MV-4-11 (cell line): ENCODE data around the gene PAPPA2.

Experiments
- DNase-seq: peaks from one replicate; lab custom pipeline; 2025; lab: John Stamatoyannopoulos, UW

Gene PAPPA2

DNA sequence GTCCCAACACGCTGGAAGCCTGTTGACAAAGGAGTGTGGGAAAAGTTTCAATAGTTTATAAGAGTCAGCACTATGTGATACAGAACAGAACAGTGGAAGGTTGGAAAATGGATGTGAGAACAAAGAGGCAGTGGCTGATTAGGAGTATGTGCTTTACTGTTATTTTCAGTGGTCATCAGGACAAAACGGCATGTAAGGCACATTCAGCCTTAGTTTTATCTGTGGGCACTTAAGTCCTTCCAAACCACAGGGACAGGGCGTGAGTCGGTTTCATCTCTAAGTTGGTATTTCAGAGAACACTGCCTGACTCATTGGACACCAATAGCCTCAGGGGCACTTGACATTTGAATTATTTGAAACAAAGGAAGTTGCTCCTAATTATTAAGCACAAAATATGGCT is 394.7 kb downstream of the PAPPA2 start:
- DNase-seq = no peak

DNA sequence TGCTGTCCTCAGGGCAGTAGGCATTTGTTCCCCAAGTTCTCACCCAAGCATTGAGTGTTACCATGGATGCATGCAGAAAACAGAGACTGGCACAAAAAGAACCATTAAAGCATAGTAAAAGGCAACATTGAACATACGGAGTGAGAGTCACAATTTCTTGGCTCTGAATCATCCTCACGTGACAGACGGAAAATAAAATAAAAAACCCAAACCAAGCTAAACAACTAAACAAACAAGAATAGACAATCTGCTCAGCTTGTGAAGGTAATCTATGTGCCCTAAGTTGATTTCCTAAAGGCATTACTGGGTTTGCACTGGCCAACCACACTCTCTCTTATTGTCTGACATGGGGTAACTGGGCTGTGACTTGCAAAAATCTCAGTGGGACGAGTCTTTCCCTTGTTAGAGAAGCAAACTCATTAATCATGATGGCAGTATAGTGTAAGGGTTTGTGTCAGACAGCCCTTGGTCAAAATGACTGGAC is 395.5 kb downstream of the PAPPA2 start:
- DNase-seq = no peak

DNA sequence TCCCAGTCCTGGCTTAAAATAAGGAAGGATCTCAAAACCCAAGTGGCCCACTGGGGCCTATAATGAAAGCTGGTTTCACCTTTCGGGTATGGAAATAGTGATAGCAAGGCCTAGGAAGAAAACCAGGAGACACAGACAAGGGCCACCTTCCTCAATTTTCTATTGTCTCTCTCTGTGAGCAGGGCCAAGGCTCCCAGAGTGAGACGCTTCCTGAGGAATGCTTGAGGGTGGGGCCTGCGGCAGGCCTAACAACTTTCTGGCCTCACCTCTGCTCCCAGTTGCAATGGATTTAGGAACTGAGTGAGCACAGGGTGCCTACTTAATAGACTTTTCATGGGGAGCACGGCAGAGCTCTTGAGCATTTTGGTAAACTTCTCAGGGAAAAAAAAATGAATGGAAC is 400.6 kb downstream of the PAPPA2 start:
- no peak for DNase-seq

DNA sequence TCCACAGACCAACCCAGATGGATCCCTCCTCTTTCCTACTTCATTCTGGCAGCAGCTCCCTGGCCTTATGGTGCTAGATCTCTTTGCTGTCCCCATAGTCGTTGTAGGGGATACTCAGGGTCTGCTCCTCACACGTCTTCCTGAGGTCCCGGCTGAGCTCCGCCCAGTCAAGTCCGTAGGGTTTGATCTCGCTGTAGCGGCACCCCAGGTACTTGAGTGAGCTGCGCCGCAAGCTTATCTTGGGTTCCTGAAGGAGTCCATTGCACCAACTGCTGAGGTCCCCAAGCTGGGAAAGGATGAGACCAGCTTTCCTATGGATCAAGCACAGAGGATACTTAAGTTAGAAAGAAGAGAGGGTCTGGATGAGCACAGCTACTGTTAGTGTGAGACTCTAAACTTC is 401.2 kb downstream of the PAPPA2 start:
- no peak for DNase-seq

DNA sequence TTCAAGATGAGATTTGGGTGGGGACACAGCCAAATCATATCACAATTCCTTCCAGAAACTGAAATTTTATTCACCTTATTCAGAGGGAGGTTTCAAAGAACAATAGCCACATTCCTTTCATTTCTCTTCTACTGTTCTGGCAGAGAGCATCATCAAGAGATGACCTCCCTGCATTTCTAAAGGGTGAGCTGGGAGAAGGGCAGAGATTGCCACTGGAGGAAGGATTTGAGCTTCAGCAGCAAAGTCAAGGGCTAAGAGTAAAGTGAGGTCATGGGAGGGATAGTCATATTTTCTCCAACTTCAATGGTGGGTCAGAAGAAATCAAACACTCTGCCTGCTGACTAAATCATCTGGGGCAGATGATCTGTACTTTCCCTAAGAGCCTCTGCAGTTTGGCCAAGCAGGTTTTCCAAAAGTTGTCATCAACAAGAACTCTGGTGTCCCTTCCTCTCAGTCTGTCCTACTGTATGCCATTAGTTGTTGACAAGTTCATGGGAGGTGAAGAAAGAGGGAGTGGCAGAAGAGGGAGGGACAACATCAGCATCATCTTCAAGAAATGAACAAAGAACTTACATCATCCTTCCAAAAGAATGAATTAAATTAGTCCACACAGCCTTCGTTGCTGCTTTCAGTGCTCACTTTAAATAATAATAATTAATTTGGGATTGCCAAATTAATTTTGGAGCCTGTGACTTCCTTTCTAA is 403.2 kb downstream of the PAPPA2 start:
- no peak for DNase-seq

DNA sequence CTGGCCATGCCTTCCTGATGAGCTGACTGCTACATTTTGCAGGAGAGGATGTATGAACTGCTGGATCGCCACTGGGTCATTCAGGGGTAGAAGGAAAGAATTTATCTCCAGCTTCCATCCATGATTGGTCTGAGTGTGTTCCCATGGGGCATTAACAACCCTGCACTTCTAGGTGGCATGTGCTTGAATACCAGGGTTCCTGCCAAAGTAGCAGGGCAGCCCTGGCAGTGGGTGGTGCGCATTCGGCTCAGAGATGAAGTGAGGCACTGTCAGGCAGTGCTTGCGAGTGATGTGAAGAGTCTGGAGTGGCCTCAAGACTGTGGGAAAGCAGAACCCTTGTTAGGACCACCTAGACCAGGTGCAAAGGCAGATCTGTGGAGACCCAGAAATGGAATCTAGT is 406.6 kb downstream of the PAPPA2 start:
- DNase-seq = no peak

DNA sequence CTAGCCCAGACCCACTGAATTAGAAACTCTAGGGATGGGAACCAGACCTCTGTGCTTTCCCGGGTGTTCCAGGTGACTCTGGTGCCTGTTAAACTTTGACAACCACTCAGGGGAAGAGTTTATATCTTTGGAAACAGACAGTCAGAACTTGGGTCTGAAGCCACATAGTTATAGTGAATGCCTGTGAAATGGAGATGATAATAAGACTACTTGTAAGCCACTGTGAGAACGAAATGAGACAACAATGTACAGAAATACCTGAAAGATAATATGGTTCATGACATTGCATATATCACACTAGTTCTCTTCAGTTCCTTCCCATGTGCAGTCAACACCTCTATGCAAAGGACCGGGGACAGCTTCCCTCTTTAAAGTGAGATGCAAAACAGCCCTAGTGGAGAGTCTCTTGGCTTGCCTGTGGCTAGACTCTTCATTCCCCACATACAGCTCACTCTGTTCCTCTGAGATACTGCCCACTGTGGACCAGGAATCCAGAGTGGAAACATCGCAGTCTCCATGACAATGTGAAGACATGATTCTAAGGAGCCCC is 414.1 kb downstream of the PAPPA2 start:
- DNase-seq = no peak

DNA sequence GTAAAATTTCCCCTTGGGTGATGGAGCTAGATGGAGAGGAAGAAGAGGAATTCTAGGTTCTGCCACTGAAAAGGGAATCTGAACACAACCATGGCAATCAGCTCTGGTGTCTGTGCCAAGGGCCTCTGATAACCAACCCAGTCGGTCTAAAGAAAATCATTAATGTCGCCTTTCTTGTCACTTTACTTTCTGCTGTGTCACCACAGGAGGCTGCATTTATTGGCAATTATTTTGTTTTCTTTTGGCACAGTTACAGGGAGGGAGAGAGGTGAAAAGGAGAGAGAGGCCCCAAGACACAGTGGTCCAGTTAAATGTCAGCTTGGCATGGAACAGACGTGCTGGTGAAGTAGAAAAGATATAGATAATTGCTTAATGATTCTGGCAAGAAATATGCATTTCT is 414.6 kb downstream of the PAPPA2 start:
- DNase-seq = no peak

DNA sequence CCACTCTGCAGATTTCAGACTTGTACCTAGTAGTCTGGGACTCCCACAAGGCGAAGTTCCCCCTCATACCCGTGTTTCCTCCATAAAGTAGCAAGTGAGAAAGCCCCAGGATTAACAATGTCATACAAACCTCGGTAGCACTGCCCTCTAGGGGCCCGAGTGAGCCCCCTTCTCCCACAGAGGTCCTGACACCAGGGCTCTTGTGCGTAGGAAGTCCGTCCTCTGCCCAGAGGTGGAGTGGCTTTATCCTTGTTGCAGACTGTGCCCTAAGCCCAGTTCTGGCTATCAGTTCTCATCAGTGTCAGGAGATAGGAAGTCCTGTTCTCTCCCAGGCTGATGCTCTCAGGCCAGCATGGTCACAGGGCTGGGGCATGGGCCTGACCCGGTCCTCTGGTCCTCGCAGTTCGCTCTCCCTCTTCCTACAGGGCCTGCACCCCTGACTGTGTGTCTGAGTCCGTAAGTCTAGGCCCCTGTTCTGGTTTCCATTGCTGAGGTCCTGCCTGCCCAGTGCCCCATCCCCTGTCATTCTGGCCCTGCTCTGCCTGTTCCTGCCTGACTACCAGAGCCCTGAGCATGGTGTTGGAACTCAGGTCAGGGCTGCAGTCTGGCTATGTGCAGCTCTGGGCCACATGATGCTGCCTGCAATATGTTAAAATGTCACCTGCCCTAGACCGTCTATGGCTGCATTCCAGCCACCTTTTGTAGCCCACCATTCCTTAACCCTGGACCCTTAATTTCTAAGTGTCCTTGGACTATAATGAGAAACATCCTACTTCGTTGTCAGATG is 416.0 kb downstream of the PAPPA2 start:
- DNase-seq = peak; percentile 10

DNA sequence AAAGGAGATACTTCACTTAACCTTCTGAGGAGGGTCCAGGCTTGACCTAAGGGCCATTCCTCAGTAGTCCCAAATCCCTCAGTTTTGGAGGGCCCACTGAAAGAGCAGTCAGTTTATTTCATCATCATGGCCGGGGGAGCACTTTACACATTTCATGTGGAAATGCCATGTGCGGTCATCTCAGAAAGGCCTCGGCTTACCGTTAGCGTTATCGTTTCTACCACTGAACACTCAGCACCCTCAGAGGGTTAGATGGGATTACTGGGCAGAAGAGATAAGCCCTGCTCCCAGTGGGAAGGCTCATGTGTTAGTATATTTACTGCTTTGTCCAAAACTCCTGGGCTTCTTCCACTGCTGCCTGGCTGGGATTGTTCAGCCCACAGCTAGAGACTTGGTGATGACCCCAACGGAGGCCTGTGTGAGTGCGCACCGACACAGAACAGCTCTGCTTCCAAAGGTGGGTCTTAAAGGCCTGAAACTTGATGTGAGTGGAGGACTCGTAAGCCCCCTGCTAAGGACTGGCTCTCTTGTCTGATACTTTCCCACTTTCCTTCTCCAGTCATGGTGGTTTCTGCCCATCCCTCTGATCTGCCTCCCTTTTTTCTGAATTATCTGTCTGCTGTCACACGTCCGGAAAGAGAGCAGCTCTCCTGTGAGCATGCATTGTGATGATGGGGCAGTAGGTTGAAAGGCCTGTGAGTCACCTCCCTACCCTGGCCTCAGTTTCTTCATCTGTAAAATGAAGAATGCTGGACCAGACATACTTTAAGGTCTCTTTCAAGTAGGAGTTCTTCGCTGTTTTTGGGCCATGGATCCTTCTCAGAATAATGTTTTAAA is 417.0 kb downstream of the PAPPA2 start:
- DNase-seq = no peak

DNA sequence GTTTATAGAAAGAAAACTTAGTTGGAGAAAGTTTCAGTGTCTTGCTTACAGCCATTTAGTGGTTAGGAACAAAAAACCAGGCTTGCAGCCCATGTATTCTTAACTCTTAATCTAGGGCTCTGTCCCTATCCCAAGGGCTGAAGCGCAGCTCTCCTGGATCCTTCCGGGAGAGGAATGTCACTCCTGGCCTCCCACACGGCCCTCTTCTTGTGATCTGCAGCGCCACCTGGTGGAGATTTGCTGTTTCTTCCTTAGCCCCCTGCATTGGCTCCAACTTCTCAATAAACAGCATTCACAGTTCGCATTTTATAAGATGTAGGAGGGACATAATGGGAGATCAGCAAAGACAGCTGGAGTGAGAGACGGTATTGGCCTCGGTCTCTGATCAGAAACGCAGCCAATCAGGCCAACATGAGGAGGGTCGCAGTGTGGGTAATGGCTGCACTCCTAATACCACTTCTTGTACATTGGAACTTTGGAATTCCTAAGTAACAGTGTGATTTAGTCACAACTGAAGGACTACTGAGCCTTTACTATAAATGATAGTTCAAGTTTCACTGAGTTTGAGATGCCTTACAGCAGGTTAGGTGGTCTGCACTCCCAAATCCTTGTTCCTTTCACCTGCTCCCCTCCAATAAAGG is 418.1 kb downstream of the PAPPA2 start:
- DNase-seq = no peak

DNA sequence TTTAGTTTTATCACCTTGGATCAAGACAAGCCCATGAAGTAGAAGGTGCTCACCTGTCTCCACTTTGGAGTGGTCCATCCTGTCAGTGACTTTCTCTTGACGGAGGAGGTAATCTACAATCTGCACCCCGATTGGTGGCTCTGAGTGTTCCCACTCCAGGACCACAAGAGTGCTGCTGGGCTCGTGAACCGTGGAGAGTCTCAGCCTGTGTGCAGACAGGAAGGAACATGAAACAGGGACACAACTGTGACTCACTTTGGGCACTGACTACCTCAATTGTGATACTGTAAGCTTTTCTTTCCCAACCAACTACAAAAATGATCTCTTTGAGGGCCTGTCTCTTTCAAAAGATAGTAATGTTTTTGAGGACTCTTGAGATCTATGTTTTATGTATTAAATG is 421.3 kb downstream of the PAPPA2 start:
- no peak for DNase-seq

DNA sequence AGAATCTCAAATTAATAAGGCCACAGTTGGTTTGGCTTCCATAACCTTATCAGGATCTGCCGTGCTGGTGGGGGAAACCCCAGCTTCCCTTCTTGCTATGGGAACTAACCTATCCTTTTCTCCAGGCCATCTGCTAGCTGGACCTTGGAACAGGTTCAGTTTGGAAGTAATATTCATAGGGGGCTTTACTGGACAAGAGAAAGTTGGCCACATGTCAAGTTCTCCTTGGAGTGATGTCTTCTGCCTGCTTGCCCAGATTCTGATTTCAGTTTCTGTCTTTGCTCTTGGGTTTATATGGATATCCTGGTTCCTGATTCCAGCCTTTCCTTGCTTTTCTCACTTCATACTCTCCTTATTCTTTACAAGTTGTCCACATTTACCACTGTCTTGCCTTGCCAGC is 421.9 kb downstream of the PAPPA2 start:
- DNase-seq = no peak

DNA sequence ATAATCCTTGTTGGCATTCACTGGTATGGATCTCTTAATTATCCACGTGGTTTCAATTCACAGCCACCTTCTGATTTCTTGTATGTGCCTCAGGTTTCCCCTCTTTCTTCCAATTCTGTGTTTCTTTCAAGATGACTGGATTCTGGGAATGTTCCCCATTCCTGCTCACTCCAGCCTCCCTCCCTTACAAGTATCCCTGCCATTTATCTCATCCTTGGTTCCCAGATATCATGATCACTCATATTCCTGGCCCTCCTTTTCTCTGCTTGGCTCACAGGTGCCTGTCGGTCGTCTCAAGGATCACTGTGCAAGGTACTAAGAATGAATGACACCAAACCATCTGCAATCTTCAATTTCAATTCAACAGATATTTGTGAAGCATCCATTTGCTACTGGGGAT is 422.4 kb downstream of the PAPPA2 start:
- DNase-seq = no peak

DNA sequence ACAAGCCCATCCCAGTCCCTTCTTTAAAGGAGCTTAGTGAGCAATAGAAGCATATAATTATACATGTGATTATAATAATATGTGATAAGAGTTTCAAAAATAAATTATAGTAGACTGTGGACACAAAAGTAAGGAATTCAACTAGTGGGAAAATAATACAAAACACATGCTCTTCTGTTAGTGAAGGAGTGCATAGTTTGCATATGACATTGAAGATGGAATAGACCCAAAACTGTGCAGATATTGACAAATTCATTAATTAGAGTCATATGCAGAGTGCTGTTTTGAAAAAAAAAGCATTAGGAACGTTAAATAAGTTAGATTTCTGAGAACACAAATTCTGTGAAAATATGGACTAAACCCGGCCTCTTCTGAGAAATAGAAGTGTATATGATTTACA is 422.8 kb downstream of the PAPPA2 start:
- no peak for DNase-seq

DNA sequence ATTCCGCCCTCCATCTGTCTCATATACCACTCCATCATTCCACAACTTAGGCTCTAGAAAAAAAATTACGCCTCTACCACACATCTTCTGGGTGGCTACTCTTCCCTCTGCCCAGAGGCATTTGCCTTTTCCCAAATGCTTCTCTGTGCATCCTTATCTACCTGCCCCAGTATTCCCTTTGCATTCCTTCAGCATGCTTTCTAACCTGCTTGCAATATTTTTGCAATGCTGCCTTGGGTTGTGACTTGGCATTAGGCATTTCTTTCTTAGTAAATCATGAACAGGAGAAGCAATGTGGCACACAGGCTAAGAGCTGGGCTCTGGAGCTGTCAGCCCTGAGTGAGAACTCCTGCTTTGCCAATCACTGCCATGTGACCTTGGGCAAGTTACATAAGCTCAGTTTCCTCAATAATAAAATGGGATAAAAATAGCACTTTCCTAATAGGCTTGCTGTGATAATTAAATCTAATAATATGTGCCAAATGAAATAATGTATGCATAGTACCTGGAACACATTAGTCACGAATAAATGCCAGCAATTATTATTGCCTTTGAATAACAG is 425.6 kb downstream of the PAPPA2 start:
- DNase-seq = no peak

DNA sequence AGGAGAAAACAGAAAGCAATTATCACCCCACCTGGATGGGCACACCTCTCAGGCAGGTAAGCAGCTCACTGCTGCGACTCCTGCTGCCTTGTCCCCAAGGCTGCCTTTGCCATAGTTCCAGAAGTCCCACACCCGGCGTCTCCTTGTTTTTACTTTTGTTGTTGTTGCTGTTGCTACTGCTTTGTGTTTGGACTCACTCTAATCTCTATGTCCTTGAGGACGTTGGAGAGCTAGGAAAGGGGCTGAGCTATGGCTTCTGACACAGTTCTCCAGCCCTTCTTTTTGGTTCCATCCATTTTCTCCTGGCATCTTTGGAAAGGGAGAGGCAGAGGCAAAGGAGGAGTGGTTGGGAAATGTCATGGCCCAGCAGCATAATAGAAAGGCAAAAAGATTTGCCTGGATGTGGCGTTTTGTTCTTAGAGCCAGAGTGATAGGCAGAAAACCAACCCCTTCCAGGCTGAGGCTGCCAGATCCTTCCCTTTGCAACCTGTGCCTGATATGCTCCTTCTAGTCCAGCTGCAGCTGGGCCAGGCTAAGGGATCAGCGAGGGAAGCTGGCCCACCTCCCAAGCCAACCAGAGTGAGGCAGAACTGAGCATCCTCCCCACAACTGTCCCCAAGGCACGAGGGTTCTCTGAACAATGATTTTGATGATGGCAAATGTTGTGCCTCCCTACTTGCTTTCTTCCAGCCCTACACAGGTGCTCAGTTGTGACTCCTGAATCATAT is 430.8 kb downstream of the PAPPA2 start:
- DNase-seq = no peak

DNA sequence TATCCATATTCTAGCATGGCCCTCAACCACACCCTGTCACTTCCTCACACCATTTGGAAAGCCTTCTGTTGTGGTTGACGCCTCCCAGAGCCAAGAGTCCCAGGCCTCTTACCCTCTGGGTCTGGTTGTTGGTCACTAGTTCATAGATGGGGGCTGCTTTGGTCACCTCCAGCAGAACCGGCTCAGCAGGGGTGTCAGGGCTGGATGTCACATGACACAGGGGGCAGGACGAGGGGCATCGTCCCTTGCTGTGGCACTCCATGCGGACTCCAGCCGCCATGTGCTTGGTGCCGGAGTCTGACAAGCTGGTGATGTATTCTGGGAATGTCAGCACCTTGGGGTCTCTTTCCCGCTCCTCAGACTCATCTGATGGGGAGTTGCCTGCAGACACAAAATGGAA is 431.5 kb downstream of the PAPPA2 start:
- no peak for DNase-seq
